ENCODE measurements around the gene CREB3L1.

Gene CREB3L1

GRCh38 chr11:46364791-46365190, 87.3 kb downstream of the CREB3L1 start:
- DNase-seq (ENCODE audit: low read depth): no peak

DNA sequence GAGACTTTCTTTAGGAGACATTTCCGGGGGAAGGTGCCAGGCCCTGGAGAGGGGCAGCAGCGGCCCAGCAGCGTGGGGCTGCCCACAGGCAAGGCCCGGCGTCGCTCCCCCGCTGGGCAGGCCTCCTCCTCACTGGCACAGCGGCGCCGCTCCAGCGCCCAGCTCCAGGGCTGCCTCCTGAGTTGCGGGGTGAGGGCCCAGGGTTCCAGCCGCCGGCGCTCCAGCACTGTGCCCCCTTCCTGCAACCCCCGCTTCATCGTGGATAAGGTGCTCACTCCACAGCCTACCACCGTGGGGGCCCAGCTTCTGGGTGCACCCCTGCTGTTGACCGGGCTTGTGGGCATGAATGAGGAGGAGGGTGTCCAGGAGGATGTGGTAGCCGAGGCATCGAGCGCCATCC, 88.8 kb downstream of the CREB3L1 start:
- DNase-seq (ENCODE audit: low read depth): no peak

DNA sequence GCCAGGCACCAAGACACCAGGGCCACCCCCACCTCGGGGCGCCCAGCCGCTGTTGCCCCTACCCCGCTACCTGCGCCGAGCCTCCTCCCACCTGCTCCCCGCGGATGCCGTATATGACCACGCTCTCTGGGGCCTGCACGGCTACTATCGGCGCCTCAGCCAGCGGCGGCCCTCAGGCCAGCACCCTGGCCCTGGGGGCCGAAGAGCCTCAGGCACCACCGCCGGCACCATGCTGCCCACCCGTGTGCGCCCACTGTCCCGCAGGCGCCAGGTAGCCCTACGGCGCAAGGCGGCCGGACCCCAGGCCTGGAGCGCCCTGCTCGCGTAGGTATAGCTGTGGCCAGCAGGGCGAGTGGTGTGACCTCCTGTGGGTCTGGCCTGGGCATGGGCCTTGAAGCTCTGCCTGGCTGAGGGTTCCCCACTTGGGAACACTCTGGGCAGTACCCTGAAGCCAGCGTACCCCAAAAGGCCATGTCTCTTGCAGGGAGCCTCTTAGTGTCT, 89.2 kb downstream of the CREB3L1 start:
- no peak for DNase-seq (ENCODE audit: low read depth)

- no peak for DNase-seq (ENCODE audit: low read depth)
These were observed 89.9 kb downstream of the CREB3L1 start for GRCh38 chr11:46367244-46367915.

DNA sequence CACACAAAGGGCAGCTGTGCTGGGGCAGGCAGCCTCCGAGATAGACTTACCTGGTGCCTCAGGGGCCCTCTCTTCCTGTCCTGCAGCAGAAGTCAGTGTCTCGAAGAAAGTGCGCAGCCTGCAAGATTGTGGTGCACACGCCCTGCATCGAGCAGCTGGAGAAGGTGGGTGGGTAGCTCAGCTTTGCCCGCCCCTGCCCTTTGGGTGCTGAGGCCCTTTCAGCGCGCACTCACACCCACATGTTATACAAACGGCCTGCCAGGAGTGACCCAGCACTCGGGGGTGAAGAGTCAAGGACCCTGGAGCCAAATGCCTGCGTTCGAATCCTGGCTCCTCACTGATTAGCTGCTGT, 90.4 kb downstream of the CREB3L1 start:
- DNase-seq (ENCODE audit: low read depth): no peak

GRCh38 chr11:46369458-46370152, 92.1 kb downstream of the CREB3L1 start:
- DNase-seq (ENCODE audit: low read depth): no peak

DNA sequence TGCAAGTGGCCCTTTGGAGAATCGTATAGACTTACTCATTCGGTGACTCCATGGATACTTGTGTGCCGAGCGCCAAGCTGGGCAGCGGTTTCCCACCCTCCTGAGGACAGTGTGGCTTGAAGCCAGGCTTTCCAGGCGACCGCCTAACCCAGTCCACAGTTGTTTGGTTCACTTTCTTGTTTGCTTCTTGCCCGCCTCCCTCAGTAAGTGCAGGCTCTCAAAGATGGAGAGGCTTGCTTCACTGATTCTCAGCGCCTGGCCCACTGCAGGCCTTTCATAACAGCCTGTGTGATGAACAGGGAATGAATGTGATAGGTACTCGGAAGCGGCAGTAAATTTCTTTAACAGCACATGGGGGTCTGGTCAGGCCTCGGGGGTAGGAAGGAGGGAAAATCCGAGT, 92.8 kb downstream of the CREB3L1 start:
- no peak for DNase-seq (ENCODE audit: low read depth)

Data from HS-27A (cell line).